Pons (tissue), 1 donor: Measurements from ENCODE around the gene MGRN1.
"Not testable (repeated sequence)": the region's sequence is repeated elsewhere in the genome, so short reads cannot be mapped to it uniquely, and the experiment has no call there.

ENCODE experiments used
- DNase-seq: peaks from one replicate; pipeline ENCODE4 v3.0.0-alpha.2; 2016; ENCODE audit warnings: low spot score

MGRN1 gene

GRCh38 chr16:4734063-4734729 lies 109.6 kb downstream of the MGRN1 start, which contains the start of the genes ANKS3 and DNAAF8:
Gene ANKS3 (minus strand): TSS chr16:4734271. CDS start chr16:4730149, 4,122 bp downstream.
Gene DNAAF8 (plus strand): TSS chr16:4734537. CDS start chr16:4736515, 1,978 bp downstream.
- peak; percentile 97 for DNase-seq

GRCh38 chr16:4734730-4735535 lies 110.3 kb downstream of the MGRN1 start:
- peak; percentile 58 for DNase-seq

- DNase-seq = no peak
Measured at GRCh38 chr16:4736546-4736945, 111.9 kb downstream of the MGRN1 start.

GRCh38 chr16:4737545-4737944 lies 112.9 kb downstream of the MGRN1 start:
- no peak for DNase-seq

- not testable (repeated sequence) for DNase-seq
Measured at GRCh38 chr16:4738370-4738769, 113.7 kb downstream of the MGRN1 start.
